Keratinocyte (primary cell): ENCODE data around the gene SMG9. TPM values are rescaled to one million over a fixed set of nuclear protein-coding genes. Genes with fewer than 3 reads are reported as not detected.

ENCODE experiments used
- DNase-seq: peaks from one replicate; pipeline ENCODE4 v3.0.0-alpha.2; 2011; ENCODE audit warnings: low read depth, missing footprints, low spot score
- FAIRE-seq: peaks from 2 replicates; lab custom pipeline; 2011; peaks lifted over from hg19 to GRCh38; lab: Jason Lieb, UNC
- H2AFZ ChIP-seq: 2 replicates; pipeline ENCODE4 v1.6.0; 2012; ENCODE audit warnings: low read length, control low read depth, inconsistent platforms; ENCODE audit not compliant: control insufficient read depth
- H3K27ac ChIP-seq: 2 replicates; pipeline ENCODE4 v1.5.1; 2011; ENCODE audit warnings: low read length; ENCODE audit not compliant: control insufficient read depth, insufficient read depth
- H3K27me3 ChIP-seq: 3 replicates; pipeline ENCODE4 v1.6.0; 2011; ENCODE audit warnings: low read length; ENCODE audit not compliant: control insufficient read depth, insufficient read depth; ENCODE audit errors: extremely low read depth
- H3K36me3 ChIP-seq, 2 experiments: 2 replicates in 1 of 2; 3 replicates in 1 of 2; pipeline ENCODE4 v1.5.1; 2011; ENCODE audit warnings: low read length in 2 of 2, mild to moderate bottlenecking in 1 of 2; ENCODE audit not compliant: control insufficient read depth in 2 of 2, insufficient read depth in 2 of 2; ENCODE audit errors: extremely low read depth in 1 of 2
- H3K4me1 ChIP-seq: 3 replicates; pipeline ENCODE4 v1.5.1; 2011; ENCODE audit warnings: low read length; ENCODE audit not compliant: control insufficient read depth, insufficient read depth; ENCODE audit errors: extremely low read depth
- H3K4me2 ChIP-seq: 3 replicates; pipeline ENCODE4 v1.6.0; 2011; ENCODE audit warnings: low read depth, low read length; ENCODE audit not compliant: control insufficient read depth, insufficient read depth; ENCODE audit errors: extremely low read depth
- H3K4me3 ChIP-seq, 3 experiments: fragments of 200-600 bp in 1 of 3; sonication (generic) in 1 of 3; 2 replicates in 2 of 3; 3 replicates in 1 of 3; pipeline ENCODE4 v1.5.1; 2011 to 2016; ENCODE audit warnings: low read length in 3 of 3, mild to moderate bottlenecking in 3 of 3, control low read depth in 2 of 3, inconsistent platforms in 1 of 3, low read depth in 1 of 3, mixed read lengths in 1 of 3, mixed run types in 1 of 3, moderate library complexity in 1 of 3; ENCODE audit not compliant: control insufficient read depth in 2 of 3, insufficient read depth in 2 of 3; ENCODE audit errors: extremely low read depth in 1 of 3
- H3K79me2 ChIP-seq: 2 replicates; pipeline ENCODE4 v1.6.0; 2012; ENCODE audit warnings: low read length; ENCODE audit not compliant: control insufficient read depth, insufficient read depth
- H3K9ac ChIP-seq: 3 replicates; pipeline ENCODE4 v1.6.0; 2011; ENCODE audit warnings: low read length; ENCODE audit not compliant: control insufficient read depth, insufficient read depth; ENCODE audit errors: extremely low read depth
- H3K9me1 ChIP-seq: 3 replicates; pipeline ENCODE4 v1.6.0; 2011; ENCODE audit warnings: low read length; ENCODE audit not compliant: control insufficient read depth, insufficient read depth; ENCODE audit errors: extremely low read depth
- H3K9me3 ChIP-seq: 2 replicates; pipeline ENCODE4 v1.5.1; 2012; ENCODE audit warnings: low read depth, low read length; ENCODE audit not compliant: control insufficient read depth
- H4K20me1 ChIP-seq: 3 replicates; pipeline ENCODE4 v1.6.0; 2011; ENCODE audit warnings: low read length; ENCODE audit not compliant: control insufficient read depth, insufficient read depth; ENCODE audit errors: extremely low read depth
- EZH2 ChIP-seq: IDR thresholded peaks from one replicate; pipeline ENCODE4 v1.6.1; 2012; ENCODE audit warnings: inconsistent platforms, mild to moderate bottlenecking, low read length, moderate library complexity
- dilution Hi-C: fragments of 300-500 bp; cut with MboI; formaldehyde crosslinking; loops from one replicate; pipeline ENCODE4 v1.7.0; 2020; ENCODE audit warnings: low sequenced_read_pairs; ENCODE audit not compliant: extremely low pct_ligation_motif_present
- polyA plus RNA-seq, 5 experiments: library from polyadenylated mRNA; depleted of rRNA in 3 of 5; stranded (reverse) in 3 of 5; stranded (forward) in 1 of 5; unstranded in 1 of 5; fragments of >200 nt; gene quantifications; 1 replicate in 1 of 5; 2 replicates in 3 of 5; 3 replicates in 1 of 5; pipeline versions ENCODE4 v1.2.1 to v1.2.3, GENCODE V29; 2011 to 2012; ENCODE audit warnings: missing spikeins in 2 of 5, low read depth in 1 of 5, low replicate concordance in 1 of 5
- TF ChIP-seq, protein P1 (sequence below), 3 experiments: IDR thresholded peaks in 1 of 3; conservative IDR thresholded peaks in 1 of 3; optimal IDR thresholded peaks in 1 of 3; 2 replicates in 2 of 3; 3 replicates in 1 of 3; pipeline versions ENCODE3 to v1.5.1; 2011; ENCODE audit warnings: low read length in 3 of 3, mild to moderate bottlenecking in 3 of 3, moderate library complexity in 2 of 3, control low read depth in 1 of 3, inconsistent platforms in 1 of 3; ENCODE audit not compliant: insufficient read depth in 2 of 3; ENCODE audit errors: extremely low read depth in 1 of 3

The SMG9 gene
- polyA plus RNA-seq, 1 donor (not counting 4 experiments of a cell fraction or from before 2014, with no cell fraction given) = 15.6 TPM

DNA sequence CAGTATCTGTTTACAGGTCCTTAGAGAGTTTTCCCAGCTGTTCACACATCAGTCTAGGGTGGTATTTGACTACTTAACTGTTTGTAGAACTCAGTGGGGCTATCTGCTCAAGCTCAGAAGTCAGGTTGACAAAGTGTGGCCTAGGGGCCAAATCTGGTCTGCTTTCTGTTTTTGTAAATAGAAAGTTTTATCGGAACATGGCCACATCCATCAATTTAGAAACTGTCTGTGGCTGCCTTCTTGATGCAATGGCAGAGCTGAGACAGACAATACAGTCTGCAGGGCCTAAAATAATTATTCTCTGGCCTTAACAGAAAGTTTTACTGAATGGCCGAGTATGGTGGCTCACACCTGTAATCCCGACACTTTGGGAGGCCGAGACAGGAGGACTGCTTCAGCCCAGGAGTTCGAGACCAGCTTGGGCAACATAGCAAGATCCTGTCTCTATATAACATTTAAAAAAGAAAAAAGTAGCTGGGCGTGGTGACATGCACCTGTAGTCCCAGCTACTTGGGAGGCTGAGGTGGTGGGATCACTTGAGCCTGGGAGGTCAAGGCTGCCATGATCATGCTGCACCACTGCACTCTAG lies 2.4 kb downstream of the SMG9 start:
- Histone ChIP-seq H3K4me2 (peak overlapping the region; percentile 99), H4K20me1 (no peaks in the 10 kb centered on the region), H3K36me3 (peaks cover 14 to 33% of the 10 kb centered on the region in 2 experiments), H3K4me3 (no peak overlapping the region), H3K9me3 (no peaks in the 10 kb centered on the region), H3K27me3 (no peaks in the 10 kb centered on the region), H3K9ac (peak overlapping the region; percentile 100), H3K79me2 (peaks cover 23% of the 10 kb centered on the region), H3K9me1 (no peaks in the 10 kb centered on the region), H3K4me1 (peaks cover 47% of the 10 kb centered on the region), H3K27ac (peak overlapping the region; percentile 100), H2AFZ (no peak overlapping the region)
- DNase-seq = no peak
- dilution Hi-C loops = no loop called here
- TF ChIP-seq EZH2 = no peak
- TF ChIP-seq, protein P1, sequence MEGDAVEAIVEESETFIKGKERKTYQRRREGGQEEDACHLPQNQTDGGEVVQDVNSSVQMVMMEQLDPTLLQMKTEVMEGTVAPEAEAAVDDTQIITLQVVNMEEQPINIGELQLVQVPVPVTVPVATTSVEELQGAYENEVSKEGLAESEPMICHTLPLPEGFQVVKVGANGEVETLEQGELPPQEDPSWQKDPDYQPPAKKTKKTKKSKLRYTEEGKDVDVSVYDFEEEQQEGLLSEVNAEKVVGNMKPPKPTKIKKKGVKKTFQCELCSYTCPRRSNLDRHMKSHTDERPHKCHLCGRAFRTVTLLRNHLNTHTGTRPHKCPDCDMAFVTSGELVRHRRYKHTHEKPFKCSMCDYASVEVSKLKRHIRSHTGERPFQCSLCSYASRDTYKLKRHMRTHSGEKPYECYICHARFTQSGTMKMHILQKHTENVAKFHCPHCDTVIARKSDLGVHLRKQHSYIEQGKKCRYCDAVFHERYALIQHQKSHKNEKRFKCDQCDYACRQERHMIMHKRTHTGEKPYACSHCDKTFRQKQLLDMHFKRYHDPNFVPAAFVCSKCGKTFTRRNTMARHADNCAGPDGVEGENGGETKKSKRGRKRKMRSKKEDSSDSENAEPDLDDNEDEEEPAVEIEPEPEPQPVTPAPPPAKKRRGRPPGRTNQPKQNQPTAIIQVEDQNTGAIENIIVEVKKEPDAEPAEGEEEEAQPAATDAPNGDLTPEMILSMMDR (optimal IDR thresholded peaks at IDR 0.05 in 1 of 3, IDR thresholded peaks at IDR 0.05 in 1 of 3, conservative IDR thresholded peaks at IDR 0.05 in 1 of 3; ENCODE audit: extremely low read depth in 1 of 3, insufficient read depth in 2 of 3, low read length in 3 of 3) = no peak
- FAIRE-seq = no peak

DNA sequence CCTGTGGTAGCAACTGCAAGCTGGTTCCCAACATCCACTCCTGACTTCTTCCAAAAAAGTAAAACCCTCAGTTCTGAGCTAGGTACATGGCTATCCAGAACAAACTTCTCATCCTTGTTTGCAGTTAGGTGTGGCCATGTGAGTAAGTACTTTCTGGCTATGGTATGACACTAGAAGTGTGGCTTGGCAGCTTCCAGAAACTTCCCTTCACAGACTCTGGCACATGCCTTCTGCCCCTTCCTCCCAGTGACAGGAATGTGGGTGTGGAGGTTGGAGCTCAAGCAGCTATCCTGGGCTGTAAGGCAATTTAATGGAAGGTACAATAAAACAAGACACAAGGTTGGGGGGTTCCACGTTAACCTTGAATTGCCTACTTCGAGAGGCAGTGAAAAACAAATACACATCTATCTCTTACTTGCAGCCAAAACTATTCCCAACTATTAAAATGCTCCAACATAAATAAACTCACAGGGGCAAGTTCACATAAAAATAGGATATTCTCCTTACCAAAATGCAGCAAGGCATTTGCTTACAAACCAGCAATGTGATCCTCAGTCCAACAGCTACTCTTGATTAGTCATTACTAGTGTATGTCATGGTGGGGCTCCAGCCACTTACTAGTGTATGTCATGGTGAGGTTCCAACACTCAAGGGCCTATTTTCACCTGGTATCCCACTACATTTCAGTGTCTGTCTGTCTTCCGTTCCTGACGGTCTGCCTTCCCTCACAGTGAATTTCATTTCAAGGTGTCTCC lies 3.1 kb downstream of the SMG9 start:
- Histone ChIP-seq H3K9me3 (no peaks in the 10 kb centered on the region), H3K27me3 (no peaks in the 10 kb centered on the region), H4K20me1 (no peaks in the 10 kb centered on the region), H3K36me3 (peaks cover 16 to 40% of the 10 kb centered on the region in 2 experiments), H3K79me2 (peaks cover 23% of the 10 kb centered on the region), H2AFZ (no peak overlapping the region), H3K9me1 (no peaks in the 10 kb centered on the region), H3K4me1 (peaks cover 39% of the 10 kb centered on the region), H3K4me3 (no peak overlapping the region), H3K4me2 (peak overlapping the region; percentile 23), H3K9ac (no peak overlapping the region), H3K27ac (peak overlapping the region; percentile 100)
- dilution Hi-C loops = no loop called here
- DNase-seq = no peak
- FAIRE-seq = peak; percentile 61
- no peak for TF ChIP-seq EZH2
- TF ChIP-seq, protein P1 (optimal IDR thresholded peaks at IDR 0.05 in 1 of 3, IDR thresholded peaks at IDR 0.05 in 1 of 3, conservative IDR thresholded peaks at IDR 0.05 in 1 of 3; ENCODE audit: extremely low read depth in 1 of 3, insufficient read depth in 2 of 3, low read length in 3 of 3) = no peak
